IPS-18c (cell line): ENCODE results near the gene HSPA13.
"Not testable (repeated sequence)": the region's sequence is repeated elsewhere in the genome, so short reads cannot be mapped to it uniquely, and the experiment has no call there.

Experiments
- H3K4me3 ChIP-seq: 2 replicates; pipeline ENCODE4 v1.7.0; 2013; ENCODE audit warnings: low read depth, mild to moderate bottlenecking, low read length, moderate library complexity; ENCODE audit not compliant: insufficient read depth
- H3K9me3 ChIP-seq: one replicate; pipeline ENCODE4 v1.6.1; 2013; ENCODE audit warnings: mild to moderate bottlenecking, low read length, moderate library complexity; ENCODE audit not compliant: control insufficient read depth, insufficient read depth

The HSPA13 gene

GRCh38 chr21:14353726-14354125, 29.2 kb downstream of the HSPA13 start:
- H3K9me3 ChIP-seq: no peaks in the 10 kb centered on the region

DNA sequence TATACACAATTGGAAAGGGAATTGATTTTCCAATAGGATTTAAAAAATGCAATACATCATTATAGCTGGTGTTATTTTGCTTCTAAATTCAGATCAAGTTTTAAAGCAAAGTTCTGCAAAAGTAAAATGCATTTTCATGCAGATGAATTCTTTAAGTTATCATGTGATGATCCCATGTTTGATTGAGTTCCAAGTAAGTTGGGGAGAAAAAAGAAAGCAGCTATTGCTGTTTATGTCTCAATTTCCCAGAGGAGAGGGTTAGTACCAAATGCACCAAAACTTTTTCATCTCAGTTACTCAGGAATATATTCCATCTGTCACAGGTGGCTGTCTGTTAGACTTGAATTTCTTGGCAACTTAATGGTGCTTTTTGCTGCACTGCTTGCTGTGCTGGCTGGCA, 29.7 kb downstream of the HSPA13 start:
- H3K9me3 ChIP-seq: no peaks in the 10 kb centered on the region
- no peak overlapping the region for H3K4me3 ChIP-seq

More at GRCh38 chr21:14353726-14354125, 29.2 kb downstream of the HSPA13 start:
- H3K4me3 ChIP-seq: no peak overlapping the region

- H3K9me3 ChIP-seq: not testable (repeated sequence)
Observed at GRCh38 chr21:14327346-14327745, 55.6 kb downstream of the HSPA13 start.

DNA sequence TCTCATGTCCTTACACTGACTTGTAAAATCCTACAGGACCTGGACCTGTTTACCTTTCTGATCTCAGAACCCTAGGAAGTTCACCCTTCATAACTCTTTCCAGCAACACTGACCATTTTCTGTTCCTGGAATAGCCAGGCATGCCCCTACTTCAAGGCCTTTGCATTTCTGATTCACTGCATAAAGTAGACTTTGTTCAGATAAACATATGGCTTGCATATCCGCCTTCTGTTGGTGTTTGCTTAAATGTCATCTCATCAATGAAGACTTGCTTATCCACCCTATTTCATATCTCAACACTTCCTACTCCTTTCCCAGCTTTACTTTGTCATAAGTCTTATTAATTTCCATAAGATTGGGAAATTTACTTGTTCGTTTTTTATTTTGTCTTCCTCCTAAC, 57.4 kb downstream of the HSPA13 start:
- Histone ChIP-seq H3K4me3 (no peak overlapping the region), H3K9me3 (no peaks in the 10 kb centered on the region)

More at GRCh38 chr21:14327346-14327745, 55.6 kb downstream of the HSPA13 start:
- H3K4me3 ChIP-seq: not testable (repeated sequence)
